Smooth muscle cell (in vitro differentiated cells): ENCODE measurements around the gene DOCK7. TPM values are rescaled to one million over a fixed set of nuclear protein-coding genes. Genes with fewer than 3 reads are reported as not detected.

Experiments used
- DNase-seq: peaks from one replicate; lab custom pipeline; 2025; ENCODE audit not compliant: unreplicated experiment; lab: John Stamatoyannopoulos, UW
- H2AFZ ChIP-seq: fragments of 200-600 bp; sonication (generic); 2 replicates; pipeline ENCODE4 v1.6.0; 2016; ENCODE audit warnings: antibody characterized with exemption, low read depth, mild to moderate bottlenecking
- H3F3A ChIP-seq: fragments of 200-600 bp; sonication (generic); 2 replicates; pipeline ENCODE4 v1.6.0; 2017; ENCODE audit warnings: antibody characterized with exemption, low read depth
- H3K27ac ChIP-seq: fragments of 200-600 bp; sonication (generic); 2 replicates; pipeline ENCODE4 v1.5.1; 2016; ENCODE audit warnings: low read depth, mild to moderate bottlenecking
- H3K27me3 ChIP-seq: fragments of 200-600 bp; sonication (generic); 2 replicates; pipeline ENCODE4 v1.6.1; 2016; ENCODE audit warnings: low read depth, mild to moderate bottlenecking
- H3K36me3 ChIP-seq: fragments of 200-600 bp; sonication (generic); 2 replicates; pipeline ENCODE4 v1.5.1; 2016; ENCODE audit warnings: low read depth
- H3K4me1 ChIP-seq: fragments of 200-600 bp; sonication (generic); 2 replicates; pipeline ENCODE4 v1.5.1; 2016; ENCODE audit warnings: low read depth
- H3K4me2 ChIP-seq: fragments of 200-600 bp; sonication (generic); 2 replicates; pipeline ENCODE4 v1.6.0; 2016; ENCODE audit warnings: mild to moderate bottlenecking
- H3K4me3 ChIP-seq: fragments of 200-600 bp; sonication (generic); 2 replicates; pipeline ENCODE4 v1.5.1; 2016; ENCODE audit warnings: mild to moderate bottlenecking
- H3K79me2 ChIP-seq: fragments of 200-600 bp; sonication (generic); 2 replicates; pipeline ENCODE4 v1.6.0; 2016; ENCODE audit warnings: low read depth, mild to moderate bottlenecking
- H3K9ac ChIP-seq: fragments of 200-600 bp; sonication (generic); 2 replicates; pipeline ENCODE4 v1.6.0; 2016; ENCODE audit warnings: low read depth
- H3K9me3 ChIP-seq: fragments of 200-600 bp; sonication (generic); replicated peaks from 2 replicates; pipeline ENCODE4 v1.5.1; 2016; ENCODE audit warnings: low read depth
- H4K20me1 ChIP-seq: fragments of 200-600 bp; sonication (generic); 2 replicates; pipeline ENCODE4 v1.6.0; 2016; ENCODE audit warnings: low read depth
- CTCF ChIP-seq: fragments of 200-600 bp; sonication (generic); IDR thresholded peaks from 2 replicates; pipeline ENCODE4 v1.5.1; 2017; ENCODE audit warnings: borderline replicate concordance, mild to moderate bottlenecking, antibody characterized with exemption; ENCODE audit not compliant: insufficient read depth, poor library complexity, severe bottlenecking
- WGBS: methylation state at CpG from one replicate; pipeline ENCODE4 v1.1.7; 2016; ENCODE audit warnings: low lambda C conversion rate; 5-methylcytosine and 5-hydroxymethylcytosine counted together
- polyA plus RNA-seq: library from polyadenylated mRNA; unstranded; fragments of >200 nt; fragmentation: Nextera tagmentation; extraction: Ambion mirVana; gene quantifications from 2 replicates; pipeline ENCODE4 v1.2.1, GENCODE V29; 2016
- total RNA-seq: library from RNA; depleted of rRNA; stranded (reverse); fragments of >200 nt; gene quantifications from 2 replicates; pipeline ENCODE4 v1.2.3, GENCODE V29; 2014

DOCK7 gene
- total and polyA plus RNA-seq, 2 experiments from 2014 or later, result 19.6 to 81.3 TPM

- no peak for DNase-seq
- no peaks in the 10 kb centered on the region for H3F3A ChIP-seq
- H3K9me3 ChIP-seq, result no peaks in the 10 kb centered on the region
- TF ChIP-seq CTCF, result no peak
- 88% methylated on average over 2 of the region's 2 CpGs for WGBS
- no peaks in the 10 kb centered on the region for H3K79me2 ChIP-seq
- no peaks in the 10 kb centered on the region for H3K27me3 ChIP-seq
- H3K9ac ChIP-seq, result no peak overlapping the region
- H3K36me3 ChIP-seq, result no peaks in the 10 kb centered on the region
- H2AFZ ChIP-seq, result no peak overlapping the region
- H3K4me1 ChIP-seq, result no peaks in the 10 kb centered on the region
- no peaks in the 10 kb centered on the region for H4K20me1 ChIP-seq
- H3K27ac ChIP-seq, result no peak overlapping the region
- no peak overlapping the region for H3K4me3 ChIP-seq
- H3K4me2 ChIP-seq, result no peak overlapping the region
Measured at GRCh38 chr1:62429581-62429980, 258.6 kb downstream of the DOCK7 start.

- Histone ChIP-seq H4K20me1 (no peaks in the 10 kb centered on the region), H3K9me3 (no peaks in the 10 kb centered on the region), H3K27me3 (no peaks in the 10 kb centered on the region), H3K36me3 (no peaks in the 10 kb centered on the region), H3K9ac (no peak overlapping the region), H3K4me3 (no peak overlapping the region), H3K4me1 (no peaks in the 10 kb centered on the region), H3F3A (no peaks in the 10 kb centered on the region), H2AFZ (no peak overlapping the region), H3K4me2 (no peak overlapping the region), H3K27ac (no peak overlapping the region), H3K79me2 (no peaks in the 10 kb centered on the region)
- no peak for TF ChIP-seq CTCF
- 89% methylated on average over 4 of the region's 4 CpGs for WGBS
- no peak for DNase-seq
Measured at GRCh38 chr1:62428351-62428750, 259.8 kb downstream of the DOCK7 start.

GRCh38 chr1:62426794-62427193 lies 261.4 kb downstream of the DOCK7 start:
- H3K27ac ChIP-seq, result no peak overlapping the region
- no peaks in the 10 kb centered on the region for H3K9me3 ChIP-seq
- no peaks in the 10 kb centered on the region for H3K79me2 ChIP-seq
- H3K4me2 ChIP-seq, result no peak overlapping the region
- H3K9ac ChIP-seq, result no peak overlapping the region
- no peak overlapping the region for H3K4me3 ChIP-seq
- no peaks in the 10 kb centered on the region for H3F3A ChIP-seq
- H4K20me1 ChIP-seq, result no peaks in the 10 kb centered on the region
- TF ChIP-seq CTCF, result no peak
- WGBS, result 100% methylated on average over 1 of the region's 1 CpG
- no peak for DNase-seq
- no peaks in the 10 kb centered on the region for H3K27me3 ChIP-seq
- H3K36me3 ChIP-seq, result no peaks in the 10 kb centered on the region
- H2AFZ ChIP-seq, result no peak overlapping the region
- no peaks in the 10 kb centered on the region for H3K4me1 ChIP-seq

- WGBS, result 61% methylated on average over 3 of the region's 3 CpGs
- Histone ChIP-seq H3K36me3 (no peaks in the 10 kb centered on the region), H3K79me2 (no peaks in the 10 kb centered on the region), H3K9me3 (no peaks in the 10 kb centered on the region), H3K4me2 (no peak overlapping the region), H3K4me1 (no peaks in the 10 kb centered on the region), H3F3A (no peaks in the 10 kb centered on the region), H3K27ac (no peak overlapping the region), H3K9ac (no peak overlapping the region), H3K27me3 (no peaks in the 10 kb centered on the region), H4K20me1 (no peaks in the 10 kb centered on the region), H2AFZ (no peak overlapping the region), H3K4me3 (no peak overlapping the region)
- DNase-seq, result no peak
- TF ChIP-seq CTCF, result no peak
Measured at GRCh38 chr1:62426237-62426636, 261.9 kb downstream of the DOCK7 start.
